GM12878 (cell line): Measurements from ENCODE around the gene ELOF1. TPM values are rescaled to one million over a fixed set of nuclear protein-coding genes. Genes with fewer than 3 reads are reported as not detected.

ENCODE experiments used
- BHLHE40 ChIP-seq, 2 experiments: fragments of 450-650 bp in 1 of 2; IDR thresholded peaks; 2 replicates each; pipeline ENCODE4 v1.6.1; 2011 to 2017; ENCODE audit warnings: low read depth in 2 of 2, borderline replicate concordance in 1 of 2, improper control_type of control experiment in 1 of 2, low read length in 1 of 2, mild to moderate bottlenecking in 1 of 2
- BRCA1 ChIP-seq: IDR thresholded peaks from 2 replicates; pipeline ENCODE4 v1.6.1; 2011; ENCODE audit warnings: low read depth, low read length, improper control_type of control experiment
- CHD1 ChIP-seq: IDR thresholded peaks from 2 replicates; pipeline ENCODE4 v1.6.1; 2012; ENCODE audit warnings: low read depth, low read length, improper control_type of control experiment
- EED ChIP-seq: sonication (generic); IDR thresholded peaks from 2 replicates; pipeline ENCODE4 v1.6.1; 2016; ENCODE audit warnings: antibody characterized with exemption, low read depth
- EZH2 ChIP-seq: IDR thresholded peaks from 2 replicates; pipeline ENCODE4 v1.6.1; 2012; ENCODE audit warnings: low read depth, mild to moderate bottlenecking, control low read depth, inconsistent platforms, low read length, borderline replicate concordance; ENCODE audit not compliant: control insufficient read depth
- HCFC1 ChIP-seq: fragments of 150-350 bp; IDR thresholded peaks from 2 replicates; pipeline ENCODE4 v1.6.1; 2014; ENCODE audit warnings: low read length
- HDAC6 ChIP-seq: fragments of 200-600 bp; sonication (generic); IDR thresholded peaks from one replicate; pipeline ENCODE4 v1.8.0; 2017; ENCODE audit warnings: antibody characterized with exemption; ENCODE audit not compliant: unreplicated experiment
- JUND ChIP-seq: IDR thresholded peaks from 2 replicates; pipeline ENCODE4 v1.6.1; 2012; ENCODE audit warnings: low read depth, mild to moderate bottlenecking, low read length, improper control_type of control experiment, moderate library complexity
- MTA2 ChIP-seq: fragments of 450-650 bp; IDR thresholded peaks from 2 replicates; pipeline ENCODE4 v1.6.1; 2016; ENCODE audit warnings: low read depth, mild to moderate bottlenecking, moderate library complexity
- RB1 ChIP-seq: fragments of 450-650 bp; formaldehyde crosslinking; IDR thresholded peaks from 2 replicates; pipeline ENCODE4 v1.6.1; 2017; ENCODE audit warnings: mild to moderate bottlenecking, borderline replicate concordance
- SP1 ChIP-seq: IDR thresholded peaks from one replicate; pipeline ENCODE4 v1.6.1; 2011; ENCODE audit warnings: low read depth, low read length
- SREBF2 ChIP-seq: IDR thresholded peaks from 2 replicates; pipeline ENCODE4 v1.6.1; 2012; ENCODE audit warnings: mild to moderate bottlenecking, low read length
- YBX1 ChIP-seq: fragments of 450-650 bp; IDR thresholded peaks from 2 replicates; pipeline ENCODE4 v1.6.1; 2016; ENCODE audit warnings: antibody characterized with exemption
- ZNF622 ChIP-seq: fragments of 450-650 bp; IDR thresholded peaks from 2 replicates; pipeline ENCODE4 v1.6.1; 2017; ENCODE audit warnings: mild to moderate bottlenecking, inconsistent platforms
- ZZZ3 ChIP-seq: IDR thresholded peaks from 2 replicates; pipeline ENCODE4 v1.6.1; 2011; ENCODE audit warnings: low read depth; ENCODE audit not compliant: control insufficient read depth, insufficient read length
- polyA plus RNA-seq, 11 experiments: library from polyadenylated mRNA; depleted of rRNA in 4 of 11; unstranded in 6 of 11; stranded (reverse) in 5 of 11; fragments of >200 nt; fragmentation: Nextera tagmentation in 4 of 11; fragmentation: Illumina TruSeq in 1 of 11; extraction: Ambion mirVana in 4 of 11; extraction: Trizol in 1 of 11; gene quantifications; 1 replicate in 1 of 11; 2 replicates in 10 of 11; pipeline versions ENCODE4 v1.2.1 to v1.2.3, GENCODE V29; 2011 to 2016; ENCODE audit warnings: inconsistent platforms in 2 of 11, missing spikeins in 2 of 11, low read depth in 1 of 11
- total RNA-seq, 4 experiments: library from RNA; depleted of rRNA in 3 of 4; stranded (reverse); fragments of >200 nt in 3 of 4; fragmentation: Illumina TruSeq in 1 of 4; extraction: Trizol in 1 of 4; gene quantifications; 2 replicates each; pipeline versions ENCODE4 v1.2.1 to v1.2.3, GENCODE V29; 2013 to 2021
- TF ChIP-seq, protein P1 (sequence below): fragments of 450-650 bp; formaldehyde crosslinking; IDR thresholded peaks from 2 replicates; pipeline ENCODE4 v1.5.0; 2022; ENCODE audit warnings: mild to moderate bottlenecking, missing genetic modification characterization
- TF ChIP-seq, protein P2 (sequence below): fragments of 150-350 bp; IDR thresholded peaks from 2 replicates; pipeline ENCODE4 v1.6.1; 2016; ENCODE audit warnings: low read depth, low read length
- TF ChIP-seq, protein P3 (sequence below): IDR thresholded peaks from 2 replicates; pipeline ENCODE4 v1.6.1; 2012; ENCODE audit warnings: low read depth, low read length, improper control_type of control experiment
- TF ChIP-seq, protein P4 (sequence below): fragments of 450-650 bp; IDR thresholded peaks from 2 replicates; pipeline ENCODE4 v1.6.1; 2017; ENCODE audit warnings: borderline replicate concordance
- TF ChIP-seq, protein P5 (sequence below): fragments of 450-650 bp; IDR thresholded peaks from 2 replicates; pipeline ENCODE4 v1.6.1; 2018; ENCODE audit warnings: borderline replicate concordance, mild to moderate bottlenecking; ENCODE audit not compliant: partially characterized antibody

ELOF1 gene
- total and polyA plus RNA-seq, 10 of the 15 experiments (the other 5 are each of a cell fraction or from before 2014, with no cell fraction given), result 11.7 to 124 (median 92.9) TPM

DNA sequence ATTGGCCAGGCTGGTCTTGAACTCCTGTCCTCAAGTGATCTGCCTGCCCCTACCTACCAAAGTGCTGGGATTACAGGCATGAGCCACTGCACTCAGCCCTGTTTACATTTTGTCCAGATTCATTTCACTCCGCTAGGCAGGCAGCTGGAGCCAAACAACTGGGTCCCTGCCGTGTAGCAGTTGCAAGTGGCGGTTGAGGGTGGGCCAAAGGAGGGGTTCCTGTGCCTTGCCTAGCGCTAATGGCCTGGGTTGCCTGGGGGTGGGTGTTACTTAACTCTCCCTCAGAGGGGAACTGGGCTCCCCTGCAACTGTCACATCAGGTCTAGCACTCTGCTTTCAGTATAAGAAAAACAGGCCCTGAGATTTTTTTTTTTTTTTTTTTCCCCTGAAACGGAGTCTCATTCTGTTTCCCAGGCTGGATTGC, 11.0 kb upstream of the ELOF1 start (continued):
- TF ChIP-seq, protein P1, sequence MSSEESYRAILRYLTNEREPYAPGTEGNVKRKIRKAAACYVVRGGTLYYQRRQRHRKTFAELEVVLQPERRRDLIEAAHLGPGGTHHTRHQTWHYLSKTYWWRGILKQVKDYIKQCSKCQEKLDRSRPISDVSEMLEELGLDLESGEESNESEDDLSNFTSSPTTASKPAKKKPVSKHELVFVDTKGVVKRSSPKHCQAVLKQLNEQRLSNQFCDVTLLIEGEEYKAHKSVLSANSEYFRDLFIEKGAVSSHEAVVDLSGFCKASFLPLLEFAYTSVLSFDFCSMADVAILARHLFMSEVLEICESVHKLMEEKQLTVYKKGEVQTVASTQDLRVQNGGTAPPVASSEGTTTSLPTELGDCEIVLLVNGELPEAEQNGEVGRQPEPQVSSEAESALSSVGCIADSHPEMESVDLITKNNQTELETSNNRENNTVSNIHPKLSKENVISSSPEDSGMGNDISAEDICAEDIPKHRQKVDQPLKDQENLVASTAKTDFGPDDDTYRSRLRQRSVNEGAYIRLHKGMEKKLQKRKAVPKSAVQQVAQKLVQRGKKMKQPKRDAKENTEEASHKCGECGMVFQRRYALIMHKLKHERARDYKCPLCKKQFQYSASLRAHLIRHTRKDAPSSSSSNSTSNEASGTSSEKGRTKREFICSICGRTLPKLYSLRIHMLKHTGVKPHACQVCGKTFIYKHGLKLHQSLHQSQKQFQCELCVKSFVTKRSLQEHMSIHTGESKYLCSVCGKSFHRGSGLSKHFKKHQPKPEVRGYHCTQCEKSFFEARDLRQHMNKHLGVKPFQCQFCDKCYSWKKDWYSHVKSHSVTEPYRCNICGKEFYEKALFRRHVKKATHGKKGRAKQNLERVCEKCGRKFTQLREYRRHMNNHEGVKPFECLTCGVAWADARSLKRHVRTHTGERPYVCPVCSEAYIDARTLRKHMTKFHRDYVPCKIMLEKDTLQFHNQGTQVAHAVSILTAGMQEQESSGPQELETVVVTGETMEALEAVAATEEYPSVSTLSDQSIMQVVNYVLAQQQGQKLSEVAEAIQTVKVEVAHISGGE (CRISPR knock-in tag), result no peak
- TF ChIP-seq, protein P2, sequence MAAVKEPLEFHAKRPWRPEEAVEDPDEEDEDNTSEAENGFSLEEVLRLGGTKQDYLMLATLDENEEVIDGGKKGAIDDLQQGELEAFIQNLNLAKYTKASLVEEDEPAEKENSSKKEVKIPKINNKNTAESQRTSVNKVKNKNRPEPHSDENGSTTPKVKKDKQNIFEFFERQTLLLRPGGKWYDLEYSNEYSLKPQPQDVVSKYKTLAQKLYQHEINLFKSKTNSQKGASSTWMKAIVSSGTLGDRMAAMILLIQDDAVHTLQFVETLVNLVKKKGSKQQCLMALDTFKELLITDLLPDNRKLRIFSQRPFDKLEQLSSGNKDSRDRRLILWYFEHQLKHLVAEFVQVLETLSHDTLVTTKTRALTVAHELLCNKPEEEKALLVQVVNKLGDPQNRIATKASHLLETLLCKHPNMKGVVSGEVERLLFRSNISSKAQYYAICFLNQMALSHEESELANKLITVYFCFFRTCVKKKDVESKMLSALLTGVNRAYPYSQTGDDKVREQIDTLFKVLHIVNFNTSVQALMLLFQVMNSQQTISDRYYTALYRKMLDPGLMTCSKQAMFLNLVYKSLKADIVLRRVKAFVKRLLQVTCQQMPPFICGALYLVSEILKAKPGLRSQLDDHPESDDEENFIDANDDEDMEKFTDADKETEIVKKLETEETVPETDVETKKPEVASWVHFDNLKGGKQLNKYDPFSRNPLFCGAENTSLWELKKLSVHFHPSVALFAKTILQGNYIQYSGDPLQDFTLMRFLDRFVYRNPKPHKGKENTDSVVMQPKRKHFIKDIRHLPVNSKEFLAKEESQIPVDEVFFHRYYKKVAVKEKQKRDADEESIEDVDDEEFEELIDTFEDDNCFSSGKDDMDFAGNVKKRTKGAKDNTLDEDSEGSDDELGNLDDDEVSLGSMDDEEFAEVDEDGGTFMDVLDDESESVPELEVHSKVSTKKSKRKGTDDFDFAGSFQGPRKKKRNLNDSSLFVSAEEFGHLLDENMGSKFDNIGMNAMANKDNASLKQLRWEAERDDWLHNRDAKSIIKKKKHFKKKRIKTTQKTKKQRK, result no peak
- TF ChIP-seq BHLHE40 (IDR thresholded peaks at IDR 0.05; ENCODE audit: borderline replicate concordance in 1 of 2, low read depth in 2 of 2, low read length in 1 of 2), result peak in 1 of 2 experiments; percentile 21; a peak in 1 of 4 replicates
- TF ChIP-seq HDAC6, result no peak
- no peak for TF ChIP-seq EED
- TF ChIP-seq, protein P3, sequence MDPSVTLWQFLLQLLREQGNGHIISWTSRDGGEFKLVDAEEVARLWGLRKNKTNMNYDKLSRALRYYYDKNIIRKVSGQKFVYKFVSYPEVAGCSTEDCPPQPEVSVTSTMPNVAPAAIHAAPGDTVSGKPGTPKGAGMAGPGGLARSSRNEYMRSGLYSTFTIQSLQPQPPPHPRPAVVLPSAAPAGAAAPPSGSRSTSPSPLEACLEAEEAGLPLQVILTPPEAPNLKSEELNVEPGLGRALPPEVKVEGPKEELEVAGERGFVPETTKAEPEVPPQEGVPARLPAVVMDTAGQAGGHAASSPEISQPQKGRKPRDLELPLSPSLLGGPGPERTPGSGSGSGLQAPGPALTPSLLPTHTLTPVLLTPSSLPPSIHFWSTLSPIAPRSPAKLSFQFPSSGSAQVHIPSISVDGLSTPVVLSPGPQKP, result no peak
- no peak for TF ChIP-seq BRCA1
- TF ChIP-seq, protein P4, sequence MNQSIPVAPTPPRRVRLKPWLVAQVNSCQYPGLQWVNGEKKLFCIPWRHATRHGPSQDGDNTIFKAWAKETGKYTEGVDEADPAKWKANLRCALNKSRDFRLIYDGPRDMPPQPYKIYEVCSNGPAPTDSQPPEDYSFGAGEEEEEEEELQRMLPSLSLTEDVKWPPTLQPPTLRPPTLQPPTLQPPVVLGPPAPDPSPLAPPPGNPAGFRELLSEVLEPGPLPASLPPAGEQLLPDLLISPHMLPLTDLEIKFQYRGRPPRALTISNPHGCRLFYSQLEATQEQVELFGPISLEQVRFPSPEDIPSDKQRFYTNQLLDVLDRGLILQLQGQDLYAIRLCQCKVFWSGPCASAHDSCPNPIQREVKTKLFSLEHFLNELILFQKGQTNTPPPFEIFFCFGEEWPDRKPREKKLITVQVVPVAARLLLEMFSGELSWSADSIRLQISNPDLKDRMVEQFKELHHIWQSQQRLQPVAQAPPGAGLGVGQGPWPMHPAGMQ, result no peak
- TF ChIP-seq CHD1, result no peak
- TF ChIP-seq MTA2, result 0 out of 2 replicates have a peak, but pooled peaks have one; percentile 53
- TF ChIP-seq EZH2, result no peak
- TF ChIP-seq SREBF2, result no peak
- no peak for TF ChIP-seq YBX1
- TF ChIP-seq, protein P5, sequence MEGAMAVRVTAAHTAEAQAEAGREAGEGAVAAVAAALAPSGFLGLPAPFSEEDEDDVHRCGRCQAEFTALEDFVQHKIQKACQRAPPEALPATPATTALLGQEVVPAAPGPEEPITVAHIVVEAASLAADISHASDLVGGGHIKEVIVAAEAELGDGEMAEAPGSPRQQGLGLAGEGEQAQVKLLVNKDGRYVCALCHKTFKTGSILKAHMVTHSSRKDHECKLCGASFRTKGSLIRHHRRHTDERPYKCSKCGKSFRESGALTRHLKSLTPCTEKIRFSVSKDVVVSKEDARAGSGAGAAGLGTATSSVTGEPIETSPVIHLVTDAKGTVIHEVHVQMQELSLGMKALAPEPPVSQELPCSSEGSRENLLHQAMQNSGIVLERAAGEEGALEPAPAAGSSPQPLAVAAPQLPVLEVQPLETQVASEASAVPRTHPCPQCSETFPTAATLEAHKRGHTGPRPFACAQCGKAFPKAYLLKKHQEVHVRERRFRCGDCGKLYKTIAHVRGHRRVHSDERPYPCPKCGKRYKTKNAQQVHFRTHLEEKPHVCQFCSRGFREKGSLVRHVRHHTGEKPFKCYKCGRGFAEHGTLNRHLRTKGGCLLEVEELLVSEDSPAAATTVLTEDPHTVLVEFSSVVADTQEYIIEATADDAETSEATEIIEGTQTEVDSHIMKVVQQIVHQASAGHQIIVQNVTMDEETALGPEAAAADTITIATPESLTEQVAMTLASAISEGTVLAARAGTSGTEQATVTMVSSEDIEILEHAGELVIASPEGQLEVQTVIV, result no peak
- TF ChIP-seq RB1, result no peak
- TF ChIP-seq HCFC1, result no peak
- no peak for TF ChIP-seq SP1
- TF ChIP-seq ZNF622, result no peak
- TF ChIP-seq JUND, result no peak
- no peak for TF ChIP-seq ZZZ3
